GM12892 (cell line): Measurements from ENCODE around the gene TEX30.

Experiments used
- POLR2A ChIP-seq: IDR thresholded peaks from 2 replicates; pipeline ENCODE4 v1.6.1; 2011; ENCODE audit warnings: low read depth, low read length, control low read depth
- TAF1 ChIP-seq: IDR thresholded peaks from 2 replicates; pipeline ENCODE4 v1.6.1; 2011; ENCODE audit warnings: low read depth, mild to moderate bottlenecking, control low read depth, low read length, borderline replicate concordance

GRCh38 chr13:102757006-102757405 lies 16.6 kb downstream of the TEX30 start:
- TF ChIP-seq POLR2A (no peak), TAF1 (no peak)
